ENCODE measurements around the gene WDR33.
A peak's percentile ranks its signal among the peaks of the same experiment; 100 is the strongest.

WDR33 gene

DNA sequence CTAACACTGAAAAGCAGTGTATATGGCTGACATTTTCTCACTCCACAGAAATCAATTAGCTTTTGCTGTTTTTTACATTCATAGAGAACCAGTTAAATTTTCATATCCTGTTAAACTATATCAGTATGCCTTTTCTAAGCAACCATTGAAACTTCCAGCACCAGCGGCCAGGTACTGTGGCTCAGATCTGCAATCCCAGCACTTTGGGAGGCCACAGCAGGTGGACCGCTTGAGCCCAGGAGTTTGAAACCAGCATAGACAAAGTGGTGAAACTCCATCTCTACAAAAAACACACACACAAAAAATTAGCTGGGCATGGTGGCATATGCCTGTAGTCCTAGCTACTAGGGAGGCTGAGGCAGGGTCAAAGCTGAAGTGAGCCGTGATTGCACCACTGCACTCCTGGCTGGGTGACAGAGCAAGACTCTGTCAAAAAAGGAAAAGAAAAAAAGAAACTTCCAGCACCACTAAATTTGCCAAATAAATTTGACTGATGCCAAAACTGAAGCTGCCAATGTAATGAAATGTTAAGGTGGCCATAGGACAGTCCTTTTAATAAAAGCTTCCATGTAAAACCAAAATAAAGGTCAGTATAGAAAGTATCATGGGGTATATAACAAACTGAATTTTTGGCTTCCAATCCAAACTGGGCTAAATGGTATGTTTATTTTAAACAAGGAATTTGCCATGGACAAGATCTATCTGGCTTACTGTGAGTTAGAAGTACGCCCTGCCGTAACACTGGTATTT lies 106.2 kb downstream of the WDR33 start:
- WGBS, 2 experiments (ENCODE audit: insufficient coverage in 2 of 2) = 89 to 100% methylated on average over 4 to 5 of the region's 5 CpGs
- Histone ChIP-seq H3K27ac (ENCODE audit: low read depth, low read length, severe bottlenecking) (no peak overlapping the region), H3K4me1 (ENCODE audit: control insufficient read depth, insufficient read depth, low read length, poor library complexity, severe bottlenecking) (peaks cover 5% of the 10 kb centered on the region), H3K4me3 (ENCODE audit: extremely low read depth, insufficient read depth, low read length, poor library complexity, severe bottlenecking) (no peak overlapping the region), H3K36me3 (ENCODE audit: control insufficient read depth, insufficient read depth, low read length) (peaks cover 72% of the 10 kb centered on the region), H3K9me3 (ENCODE audit: control insufficient read depth, low read length) (no peaks in the 10 kb centered on the region)

DNA sequence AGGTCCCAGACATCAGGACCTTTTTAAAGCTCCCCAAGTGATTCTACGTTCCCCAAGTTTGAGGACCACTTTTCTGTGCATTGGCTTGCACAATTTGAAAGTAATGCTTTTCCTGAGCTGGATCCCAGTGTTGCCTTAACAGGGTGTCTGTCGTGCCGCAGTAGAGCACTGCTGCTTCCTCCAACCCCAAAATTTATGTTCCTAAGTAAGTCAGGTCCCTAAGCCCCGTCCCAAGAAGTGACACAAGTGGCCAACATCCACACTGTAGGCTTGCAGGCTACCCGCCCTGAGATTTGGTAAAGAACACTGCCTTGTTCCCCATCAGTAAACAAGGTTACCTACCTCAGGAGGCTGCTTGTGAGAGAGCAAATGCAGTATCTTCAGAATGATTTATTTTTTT lies 107.7 kb downstream of the WDR33 start:
- 97 to 100% methylated on average over 3 to 4 of the region's 5 CpGs for WGBS, 2 experiments (ENCODE audit: insufficient coverage in 2 of 2)
- Histone ChIP-seq H3K4me1 (ENCODE audit: control insufficient read depth, insufficient read depth, low read length, poor library complexity, severe bottlenecking) (peaks cover 5% of the 10 kb centered on the region), H3K4me3 (ENCODE audit: extremely low read depth, insufficient read depth, low read length, poor library complexity, severe bottlenecking) (no peak overlapping the region), H3K36me3 (ENCODE audit: control insufficient read depth, insufficient read depth, low read length) (peaks cover 57% of the 10 kb centered on the region), H3K9me3 (ENCODE audit: control insufficient read depth, low read length) (no peaks in the 10 kb centered on the region), H3K27ac (ENCODE audit: low read depth, low read length, severe bottlenecking) (no peak overlapping the region)

DNA sequence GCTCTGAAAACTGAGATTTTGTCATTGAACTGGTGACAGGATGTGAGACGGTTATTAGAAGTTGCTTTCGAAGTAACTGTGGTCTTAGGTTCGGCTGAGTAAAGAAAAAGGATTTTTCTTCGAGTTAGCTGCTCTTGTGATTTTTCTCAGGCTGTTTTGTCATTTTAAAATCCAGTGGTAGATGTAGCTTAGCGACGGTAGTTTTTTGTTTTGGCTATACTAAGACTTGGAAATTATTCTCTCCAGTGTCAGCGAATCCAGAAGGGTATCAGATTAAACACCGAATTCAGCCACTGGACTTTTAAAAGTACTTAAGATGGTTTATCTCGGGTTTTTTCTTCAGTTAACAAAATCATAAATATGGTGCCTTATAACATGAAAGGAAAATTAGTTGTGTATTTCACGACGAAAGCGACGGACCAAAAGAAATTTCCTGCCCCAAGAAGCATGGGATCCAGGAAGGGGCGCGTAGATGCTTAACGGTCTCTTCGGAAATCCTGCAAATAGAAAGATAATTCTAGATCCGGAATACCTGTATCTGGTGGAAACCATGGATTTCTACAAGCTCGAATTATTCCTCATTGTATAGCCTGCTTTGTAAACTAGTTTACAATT lies 108.5 kb downstream of the WDR33 start:
- H3K4me1 ChIP-seq (ENCODE audit: control insufficient read depth, insufficient read depth, low read length, poor library complexity, severe bottlenecking) = peaks cover 5% of the 10 kb centered on the region
- H3K27ac ChIP-seq (ENCODE audit: low read depth, low read length, severe bottlenecking) = peak overlapping the region; percentile 92
- H3K4me3 ChIP-seq (ENCODE audit: extremely low read depth, insufficient read depth, low read length, poor library complexity, severe bottlenecking) = peak overlapping the region; percentile 51
- WGBS, 2 experiments (ENCODE audit: insufficient coverage in 2 of 2) = 68 to 76% methylated on average over 15 to 17 of the region's 19 CpGs
- H3K36me3 ChIP-seq (ENCODE audit: control insufficient read depth, insufficient read depth, low read length) = peaks cover 49% of the 10 kb centered on the region
- H3K9me3 ChIP-seq (ENCODE audit: control insufficient read depth, low read length) = no peaks in the 10 kb centered on the region

GRCh38 chr2:127701651-127702394 lies 109.1 kb downstream of the WDR33 start:
- Histone ChIP-seq H3K9me3 (ENCODE audit: control insufficient read depth, low read length) (no peaks in the 10 kb centered on the region), H3K27ac (ENCODE audit: low read depth, low read length, severe bottlenecking) (peak overlapping the region; percentile 92), H3K4me1 (ENCODE audit: control insufficient read depth, insufficient read depth, low read length, poor library complexity, severe bottlenecking) (peaks cover 5% of the 10 kb centered on the region), H3K36me3 (ENCODE audit: control insufficient read depth, insufficient read depth, low read length) (peaks cover 43% of the 10 kb centered on the region), H3K4me3 (ENCODE audit: extremely low read depth, insufficient read depth, low read length, poor library complexity, severe bottlenecking) (peak overlapping the region; percentile 51)
- WGBS, 2 experiments (ENCODE audit: insufficient coverage in 2 of 2) = 1% methylated on average over 80 to 98 of the region's 108 CpGs

- Histone ChIP-seq H3K9me3 (ENCODE audit: control insufficient read depth, low read length) (no peaks in the 10 kb centered on the region), H3K36me3 (ENCODE audit: control insufficient read depth, insufficient read depth, low read length) (peaks cover 37% of the 10 kb centered on the region), H3K27ac (ENCODE audit: low read depth, low read length, severe bottlenecking) (peak within 1 kb of the TSS; percentile 92), H3K4me1 (ENCODE audit: control insufficient read depth, insufficient read depth, low read length, poor library complexity, severe bottlenecking) (peaks cover 5% of the 10 kb centered on the region), H3K4me3 (ENCODE audit: extremely low read depth, insufficient read depth, low read length, poor library complexity, severe bottlenecking) (peak within 1 kb of the TSS; percentile 51)
- 1% methylated on average over 37 to 41 of the region's 44 CpGs for WGBS, 2 experiments (ENCODE audit: insufficient coverage in 2 of 2)
Observed at GRCh38 chr2:127701193-127701650, 109.7 kb downstream of the WDR33 start, which contains the start of gene SFT2D3. Gene SFT2D3 (plus strand): TSS chr2:127701497. CDS start chr2:127701529, 32 bp downstream.

DNA sequence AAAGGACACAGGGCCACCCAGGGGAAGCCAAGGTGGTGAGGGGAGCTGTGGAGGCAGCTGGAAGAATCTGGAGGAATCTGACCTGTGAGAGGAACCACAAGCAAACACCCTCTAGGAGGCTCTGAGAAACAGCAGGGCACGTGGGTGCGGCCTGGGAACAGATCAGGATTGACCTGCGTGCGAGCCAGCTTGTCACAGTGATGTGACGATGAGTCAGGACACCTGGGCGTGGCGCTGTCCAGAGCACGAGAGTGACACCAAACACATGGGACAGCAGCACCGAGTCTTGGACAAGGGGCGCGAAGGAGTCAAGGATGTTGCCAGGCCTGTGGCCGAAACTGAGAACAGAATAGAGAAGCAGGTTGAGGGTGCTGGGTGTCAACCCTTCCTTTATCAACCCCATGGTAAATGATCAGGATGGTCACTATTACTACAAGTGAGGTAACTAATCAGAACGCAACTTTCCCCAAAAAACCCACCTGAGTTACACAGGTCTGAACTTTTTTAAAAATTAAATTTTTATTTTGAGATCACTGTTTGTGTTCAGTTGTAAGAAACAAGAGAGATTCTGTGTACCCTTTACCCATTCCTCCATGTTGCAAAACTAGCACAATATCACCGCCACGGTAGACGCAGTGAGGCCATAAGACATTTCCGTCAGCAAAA lies 110.3 kb downstream of the WDR33 start:
- no peaks in the 10 kb centered on the region for H3K9me3 ChIP-seq (ENCODE audit: control insufficient read depth, low read length)
- WGBS, 2 experiments (ENCODE audit: insufficient coverage in 2 of 2) = 66% methylated on average over 8 to 9 of the region's 17 CpGs
- H3K4me3 ChIP-seq (ENCODE audit: extremely low read depth, insufficient read depth, low read length, poor library complexity, severe bottlenecking) = peak overlapping the region; percentile 51
- peak overlapping the region; percentile 92 for H3K27ac ChIP-seq (ENCODE audit: low read depth, low read length, severe bottlenecking)
- peaks cover 31% of the 10 kb centered on the region for H3K36me3 ChIP-seq (ENCODE audit: control insufficient read depth, insufficient read depth, low read length)
- H3K4me1 ChIP-seq (ENCODE audit: control insufficient read depth, insufficient read depth, low read length, poor library complexity, severe bottlenecking) = peaks cover 5% of the 10 kb centered on the region

GRCh38 chr2:127698553-127699355 lies 112.2 kb downstream of the WDR33 start:
- H3K4me1 ChIP-seq (ENCODE audit: control insufficient read depth, insufficient read depth, low read length, poor library complexity, severe bottlenecking) = peaks cover 5% of the 10 kb centered on the region
- peaks cover 14% of the 10 kb centered on the region for H3K36me3 ChIP-seq (ENCODE audit: control insufficient read depth, insufficient read depth, low read length)
- no peak overlapping the region for H3K27ac ChIP-seq (ENCODE audit: low read depth, low read length, severe bottlenecking)
- no peaks in the 10 kb centered on the region for H3K9me3 ChIP-seq (ENCODE audit: control insufficient read depth, low read length)
- 92 to 95% methylated on average over 26 to 27 of the region's 27 CpGs for WGBS, 2 experiments (ENCODE audit: insufficient coverage in 2 of 2)
- no peak overlapping the region for H3K4me3 ChIP-seq (ENCODE audit: extremely low read depth, insufficient read depth, low read length, poor library complexity, severe bottlenecking)

DNA sequence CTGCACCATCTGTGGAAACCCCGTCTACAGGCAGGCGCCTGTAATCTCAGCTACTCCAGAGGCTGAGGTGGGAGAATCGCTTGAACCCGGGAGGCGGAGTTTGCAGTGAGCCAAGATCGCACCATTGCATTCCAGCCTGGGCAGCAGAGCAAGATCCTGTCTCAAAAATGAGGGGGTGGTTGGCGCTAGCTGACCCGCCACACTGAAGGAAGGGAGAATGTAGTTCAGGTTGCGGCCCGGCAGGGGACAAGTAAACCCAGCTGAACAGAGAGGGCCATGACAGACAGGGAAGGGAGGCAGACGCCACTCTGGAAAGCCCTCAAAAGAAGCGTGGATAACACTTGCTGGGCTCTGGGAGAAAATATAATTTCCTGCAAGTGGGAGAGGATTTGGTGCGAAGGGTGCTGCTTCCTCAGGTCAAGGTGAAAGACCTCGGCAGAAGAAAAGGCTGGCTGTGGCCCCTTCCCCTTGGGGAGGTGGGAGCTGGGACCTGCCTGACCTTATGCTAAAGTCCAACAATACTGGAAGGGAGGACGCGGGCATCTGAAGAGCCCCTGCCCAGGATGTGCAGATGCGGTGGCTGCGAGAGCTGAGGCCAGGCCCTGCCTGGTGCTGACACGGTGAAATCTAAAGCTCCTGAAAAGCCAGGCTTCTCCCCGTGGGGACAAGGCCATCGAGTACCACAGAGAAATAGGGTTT lies 113.3 kb downstream of the WDR33 start:
- Histone ChIP-seq H3K4me3 (ENCODE audit: extremely low read depth, insufficient read depth, low read length, poor library complexity, severe bottlenecking) (no peak overlapping the region), H3K27ac (ENCODE audit: low read depth, low read length, severe bottlenecking) (no peak overlapping the region), H3K9me3 (ENCODE audit: control insufficient read depth, low read length) (no peaks in the 10 kb centered on the region), H3K36me3 (ENCODE audit: control insufficient read depth, insufficient read depth, low read length) (peaks cover 3% of the 10 kb centered on the region), H3K4me1 (ENCODE audit: control insufficient read depth, insufficient read depth, low read length, poor library complexity, severe bottlenecking) (peaks cover 5% of the 10 kb centered on the region)
- WGBS, 2 experiments (ENCODE audit: insufficient coverage in 2 of 2) = 91 to 93% methylated on average over 15 to 21 of the region's 21 CpGs

- H3K9me3 ChIP-seq (ENCODE audit: control insufficient read depth, low read length) = peaks cover 9% of the 10 kb centered on the region
- H3K36me3 ChIP-seq (ENCODE audit: control insufficient read depth, insufficient read depth, low read length) = no peaks in the 10 kb centered on the region
- whole genome bisulfite sequencing, 2 experiments (ENCODE audit: insufficient coverage in 2 of 2) = 75 to 79% methylated on average over 40 to 47 of the region's 52 CpGs
- H3K27ac ChIP-seq (ENCODE audit: low read depth, low read length, severe bottlenecking) = no peak overlapping the region
- peaks cover 4% of the 10 kb centered on the region for H3K4me1 ChIP-seq (ENCODE audit: control insufficient read depth, insufficient read depth, low read length, poor library complexity, severe bottlenecking)
- peak overlapping the region; percentile 5 for H3K4me3 ChIP-seq (ENCODE audit: extremely low read depth, insufficient read depth, low read length, poor library complexity, severe bottlenecking)
Observed at GRCh38 chr2:127695491-127696472, 115.2 kb downstream of the WDR33 start.
